ENCODE results near the gene AIFM3.

GRCh38 chr22:20956258-20957101 is 10.6 kb upstream of the AIFM3 start:
- TF ChIP-seq EZH2 (IDR thresholded peaks at IDR 0.05) = no peak
- no peak for TF ChIP-seq POLR2AphosphoS5 (IDR thresholded peaks at IDR 0.05; ENCODE audit: borderline replicate concordance, low read depth, low read length)
